HCT116 (cell line): ENCODE measurements around the gene ACACA. TPM values are rescaled to one million over a fixed set of nuclear protein-coding genes. Genes with fewer than 3 reads are reported as not detected.

ENCODE experiments used
- ATAC-seq: fragments of 200-7000 bp; cut with Tn5 transposase; 2 replicates; pipeline ENCODE4 v1.9.1; 2020; ENCODE audit warnings: mild to moderate bottlenecking, moderate library complexity
- BruUV-seq: library from RNA; stranded (reverse); fragments of 400-500 nt; replicated peaks from 2 replicates; lab custom pipeline; 2021; lab: Mats Ljungman, UMichigan
- CTCF ChIA-PET: fragments of 300-600 bp; sonication (Branson Sonifier 250); formaldehyde crosslinking; loops from one replicate; lab custom pipeline; 2021; ENCODE audit warnings: antibody characterized with exemption; lab: Charles Lee
- POLR2A ChIA-PET: fragments of 300-600, 350-600 bp; sonication (Branson Sonifier 250); formaldehyde crosslinking; loops from one replicate; lab custom pipeline; 2021; ENCODE audit warnings: antibody characterized with exemption; lab: Charles Lee
- RAD21 ChIA-PET, 2 experiments: fragments of 300-600 bp; sonication (Branson Sonifier 250); formaldehyde crosslinking; loops; one replicate each; lab custom pipeline; 2023; ENCODE audit warnings: low total read pairs in 2 of 2; ENCODE audit not compliant: uncharacterized antibody in 2 of 2, unreplicated experiment in 2 of 2, low non-redundant PET in 1 of 2; lab: Charles Lee
- DNase-seq: peaks from one replicate; pipeline ENCODE4 v3.0.0-alpha.2; 2010; ENCODE audit warnings: low read depth, low spot score
- H2AFZ ChIP-seq: fragments of 200-600 bp; shearing (Covaris generic), sonication (generic); 2 replicates; pipeline ENCODE4 v1.6.1; 2017; ENCODE audit warnings: low read depth, mixed run types, mixed read lengths, antibody characterized with exemption, low read length; ENCODE audit not compliant: poor library complexity, severe bottlenecking
- H3K27ac ChIP-seq: 2 replicates; pipeline ENCODE4 v1.5.1; 2012; ENCODE audit warnings: low read depth, low read length
- H3K27me3 ChIP-seq: fragments of 200-600 bp; sonication (generic); 2 replicates; pipeline ENCODE4 v1.6.1; 2016; ENCODE audit warnings: mixed run types, low read length, mixed read lengths; ENCODE audit not compliant: insufficient read depth
- H3K36me3 ChIP-seq, 2 experiments: fragments of 200-500 bp in 1 of 2; fragments of 200-600 bp in 1 of 2; sonication (Bioruptor generic) in 1 of 2; sonication (generic) in 1 of 2; 2 replicates each; pipeline versions ENCODE4 v1.5.1 to v1.6.1; 2014 to 2016; ENCODE audit warnings: low read length in 2 of 2, inconsistent platforms in 1 of 2, mixed read lengths in 1 of 2, mixed run types in 1 of 2; ENCODE audit not compliant: insufficient read depth in 2 of 2, control insufficient read depth in 1 of 2
- H3K4me1 ChIP-seq, 2 experiments: fragments of 200-600 bp in 1 of 2; sonication (generic) in 1 of 2; 2 replicates each; pipeline versions ENCODE4 v1.5.1 to v1.6.1; 2012 to 2017; ENCODE audit warnings: low read length in 2 of 2, inconsistent platforms in 1 of 2, mild to moderate bottlenecking in 1 of 2, mixed read lengths in 1 of 2, mixed run types in 1 of 2, moderate library complexity in 1 of 2; ENCODE audit not compliant: insufficient read depth in 2 of 2, control insufficient read depth in 1 of 2
- H3K4me2 ChIP-seq: fragments of 200-600 bp; sonication (generic); 2 replicates; pipeline ENCODE4 v1.6.1; 2017; ENCODE audit warnings: mixed run types, low read length, mixed read lengths
- H3K4me3 ChIP-seq, 2 experiments: fragments of 200-600 bp in 1 of 2; sonication (generic) in 1 of 2; replicated peaks in 1 of 2; 2 replicates each; pipeline ENCODE4 v1.5.1; 2011 to 2016; ENCODE audit warnings: low read length in 2 of 2, control low read depth in 1 of 2, low read depth in 1 of 2, mild to moderate bottlenecking in 1 of 2, mixed read lengths in 1 of 2, mixed run types in 1 of 2
- H3K79me2 ChIP-seq: fragments of 200-600 bp; sonication (generic); 2 replicates; pipeline ENCODE4 v1.6.1; 2017; ENCODE audit warnings: mild to moderate bottlenecking, mixed run types, low read length, moderate library complexity, mixed read lengths; ENCODE audit not compliant: insufficient read depth
- H3K9ac ChIP-seq: fragments of 200-600 bp; sonication (generic); 2 replicates; pipeline ENCODE4 v1.6.1; 2016; ENCODE audit warnings: low read length, mixed read lengths
- H3K9me2 ChIP-seq: fragments of 200-600 bp; sonication (generic), shearing (Covaris generic); 2 replicates; pipeline ENCODE4 v1.6.1; 2017; ENCODE audit warnings: mixed run types, mild to moderate bottlenecking, moderate library complexity; ENCODE audit not compliant: insufficient read depth
- H3K9me3 ChIP-seq, 2 experiments: fragments of 200-500 bp in 1 of 2; fragments of 200-600 bp in 1 of 2; sonication (Bioruptor generic) in 1 of 2; sonication (generic) in 1 of 2; 2 replicates each; pipeline ENCODE4 v1.6.1; 2014 to 2017; ENCODE audit warnings: low read length in 2 of 2, mixed read lengths in 2 of 2, inconsistent platforms in 1 of 2, low read depth in 1 of 2, mild to moderate bottlenecking in 1 of 2, mixed run types in 1 of 2, moderate library complexity in 1 of 2; ENCODE audit not compliant: control insufficient read depth in 1 of 2, insufficient read depth in 1 of 2
- H4K20me1 ChIP-seq: fragments of 200-600 bp; sonication (generic), shearing (Covaris generic); 2 replicates; pipeline ENCODE4 v1.6.1; 2017; ENCODE audit warnings: mixed run types, mild to moderate bottlenecking, moderate library complexity; ENCODE audit not compliant: insufficient read depth
- CTCF ChIP-seq, 3 experiments: fragments of 200-600 bp in 1 of 3; sonication (generic) in 1 of 3; IDR thresholded peaks in 2 of 3; conservative IDR thresholded peaks in 1 of 3; 2 replicates each; pipeline ENCODE4 v1.5.1; 2012 to 2017; ENCODE audit warnings: low read depth in 2 of 3, low read length in 2 of 3, antibody characterized with exemption in 1 of 3, borderline replicate concordance in 1 of 3, control low read depth in 1 of 3, mild to moderate bottlenecking in 1 of 3, mixed read lengths in 1 of 3, mixed run types in 1 of 3, moderate library complexity in 1 of 3; ENCODE audit not compliant: insufficient read depth in 1 of 3
- EZH2 ChIP-seq: fragments of 200-600 bp; sonication (generic); IDR thresholded peaks from 2 replicates; pipeline ENCODE4 v1.6.1; 2017; ENCODE audit warnings: antibody characterized with exemption, mixed run types
- EZH2phosphoT487 ChIP-seq: fragments of 200-600 bp; IDR thresholded peaks from 2 replicates; pipeline ENCODE4 v1.6.1; 2018; ENCODE audit warnings: antibody characterized with exemption, borderline replicate concordance
- JUND ChIP-seq: IDR thresholded peaks from 2 replicates; pipeline ENCODE4 v1.6.1; 2012
- POLR2AphosphoS5 ChIP-seq: IDR thresholded peaks from 2 replicates; pipeline ENCODE4 v1.6.1; 2011; ENCODE audit warnings: mild to moderate bottlenecking, low read depth, low read length, moderate library complexity
- SIN3A ChIP-seq: IDR thresholded peaks from 2 replicates; pipeline ENCODE4 v1.6.1; 2012; ENCODE audit warnings: low read depth
- SRF ChIP-seq: IDR thresholded peaks from 2 replicates; pipeline ENCODE4 v1.6.1; 2012; ENCODE audit warnings: low read depth
- YY1 ChIP-seq: IDR thresholded peaks from 2 replicates; pipeline ENCODE4 v1.6.1; 2011; ENCODE audit warnings: low read length, low read depth, moderate library complexity, mild to moderate bottlenecking; ENCODE audit not compliant: insufficient replicate concordance; ENCODE audit errors: extremely low read depth
- ZFX ChIP-seq: fragments of 450-650 bp; IDR thresholded peaks from 2 replicates; pipeline ENCODE4 v1.6.1; 2017
- ZNF274 ChIP-seq: fragments of 200-500 bp; sonication (Bioruptor generic); IDR thresholded peaks from 2 replicates; pipeline ENCODE4 v1.6.1; 2014; ENCODE audit warnings: mild to moderate bottlenecking, low read depth, low read length, inconsistent platforms
- intact Hi-C: fragments of 100-400 bp; cut with micrococcal nuclease; formaldehyde crosslinking; loops from 2 replicates; pipeline ENCODE4 v1.10.0; 2022
- total RNA-seq: library from RNA; stranded (reverse); gene quantifications from one replicate; pipeline ENCODE4 v1.2.1, GENCODE V29; 2021; ENCODE audit not compliant: unreplicated experiment

ACACA gene
- total RNA-seq, 1 experiment from 2014 or later = 161 TPM

- no peak for ATAC-seq
- Histone ChIP-seq H3K4me3 (no peak overlapping the region), H3K4me2 (no peak overlapping the region), H4K20me1 (no peaks in the 10 kb centered on the region), H3K27me3 (no peaks in the 10 kb centered on the region), H3K9me2 (no peaks in the 10 kb centered on the region), H3K36me3 (peaks cover 25 to 26% of the 10 kb centered on the region in 2 experiments; a peak in 3 of 4 replicates), H3K4me1 (no peaks in the 10 kb centered on the region), H3K9ac (no peak overlapping the region), H2AFZ (no peak overlapping the region), H3K27ac (no peak overlapping the region), H3K9me3 (no peaks in the 10 kb centered on the region), H3K79me2 (peaks cover 23% of the 10 kb centered on the region)
- ChIA-PET CTCF (interaction anchor here (0.8 to 1.2 kb wide), 2 partner anchors 8 to 10 kb away, joined by 3 read pairs; no protein-coding TSS in a partner anchor), RAD21 (no interaction called here), POLR2A (no interaction called here)
- BruUV-seq = no TSS peak
- DNase-seq = no peak
- TF ChIP-seq EZH2 (no peak), CTCF (IDR thresholded peaks at IDR 0.05 in 2 of 3, conservative IDR thresholded peaks at IDR 0.05 in 1 of 3; ENCODE audit: borderline replicate concordance in 1 of 3, insufficient read depth in 1 of 3, low read depth in 2 of 3, low read length in 2 of 3) (no peak), SIN3A (no peak), SRF (no peak), ZNF274 (no peak), ZFX (no peak), JUND (no peak), POLR2AphosphoS5 (no peak), EZH2phosphoT487 (no peak), YY1 (no peak)
- intact Hi-C loops = loop anchor here (2.0 kb wide), 1 partner anchor 13 kb away; no protein-coding TSS in a partner anchor
Observed at GRCh38 chr17:37430051-37430627, 23.5 kb upstream of the ACACA start.
